ENCODE data around the gene MYL7. TPM values are rescaled to one million over a fixed set of nuclear protein-coding genes. Genes with fewer than 3 reads are reported as not detected.

The MYL7 gene
- polyA plus RNA-seq, 1 donor, result 1.4 TPM

GRCh38 chr7:44100458-44101302, 40.5 kb downstream of the MYL7 start:
- no peak for DNase-seq

GRCh38 chr7:44099669-44100068, 41.5 kb downstream of the MYL7 start:
- DNase-seq, result no peak

GRCh38 chr7:44098092-44099068, 42.8 kb downstream of the MYL7 start:
- no peak for DNase-seq

GRCh38 chr7:44097064-44097932, 43.8 kb downstream of the MYL7 start:
- no peak for DNase-seq

GRCh38 chr7:44096326-44096881, 44.7 kb downstream of the MYL7 start:
- no peak for DNase-seq

GRCh38 chr7:44095781-44096180, 45.4 kb downstream of the MYL7 start:
- no peak for DNase-seq

GRCh38 chr7:44094883-44095592, 46.1 kb downstream of the MYL7 start:
- no peak for DNase-seq

GRCh38 chr7:44094365-44094764, 46.8 kb downstream of the MYL7 start:
- DNase-seq, result no peak

GRCh38 chr7:44093102-44093641, 48.0 kb downstream of the MYL7 start:
- DNase-seq, result no peak

Other genes with a start within 250 kb of the MYL7 start
- gene URGCP, start 234.7 kb downstream of the MYL7 start, polyA plus RNA-seq (ENCODE audit: insufficient read length), result 39.2 TPM
- gene UBE2D4, start 214.9 kb downstream of the MYL7 start, polyA plus RNA-seq (ENCODE audit: insufficient read length), result 22.5 TPM
- gene SPDYE1, start 143.4 kb downstream of the MYL7 start, polyA plus RNA-seq (ENCODE audit: insufficient read length), result 2.1 TPM
- gene DBNL, start 96.6 kb downstream of the MYL7 start, polyA plus RNA-seq (ENCODE audit: insufficient read length), result 60.1 TPM
- gene PGAM2, start 75.8 kb downstream of the MYL7 start, polyA plus RNA-seq (ENCODE audit: insufficient read length), result 1.1 TPM
- 28.6 TPM for gene POLM, start 58.8 kb downstream of the MYL7 start, polyA plus RNA-seq (ENCODE audit: insufficient read length)
- gene AEBP1, start 37.0 kb downstream of the MYL7 start, polyA plus RNA-seq (ENCODE audit: insufficient read length), result 64.2 TPM
- gene POLD2, start 17.8 kb downstream of the MYL7 start, polyA plus RNA-seq (ENCODE audit: insufficient read length), result 108 TPM
- 2.8 TPM for gene GCK, start 48.1 kb upstream of the MYL7 start, polyA plus RNA-seq (ENCODE audit: insufficient read length)
- 82.7 TPM for gene YKT6, start 59.6 kb upstream of the MYL7 start, polyA plus RNA-seq (ENCODE audit: insufficient read length)
- gene CAMK2B, start 184.3 kb upstream of the MYL7 start, polyA plus RNA-seq (ENCODE audit: insufficient read length), result 1.7 TPM